Stimulated activated CD4-positive, alpha-beta T cell treated with anti-CD3 and anti-CD28 coated beads, TNF-alpha, amount 100 ng/mL, for 1 hour (primary cell): Measurements from ENCODE around the gene CD2BP2.
A peak's percentile ranks its signal among the peaks of the same experiment; 100 is the strongest.
"Not testable (repeated sequence)": the region's sequence is repeated elsewhere in the genome, so short reads cannot be mapped to it uniquely, and the experiment has no call there.

ENCODE experiments used
- DNase-seq, 3 donors: peaks; one replicate each; pipeline ENCODE4 v3.0.0-alpha.2; 2020; ENCODE audit warnings: low read depth in 3 of 3, low spot score in 1 of 3

The CD2BP2 gene

GRCh38 chr16:30355144-30355953 is at the start of gene CD2BP2:
Gene CD2BP2 (minus strand): TSS chr16:30355308. CDS start chr16:30354681, 627 bp downstream.
- DNase-seq, result peak; percentile 67 to 78 (median 74)

DNA sequence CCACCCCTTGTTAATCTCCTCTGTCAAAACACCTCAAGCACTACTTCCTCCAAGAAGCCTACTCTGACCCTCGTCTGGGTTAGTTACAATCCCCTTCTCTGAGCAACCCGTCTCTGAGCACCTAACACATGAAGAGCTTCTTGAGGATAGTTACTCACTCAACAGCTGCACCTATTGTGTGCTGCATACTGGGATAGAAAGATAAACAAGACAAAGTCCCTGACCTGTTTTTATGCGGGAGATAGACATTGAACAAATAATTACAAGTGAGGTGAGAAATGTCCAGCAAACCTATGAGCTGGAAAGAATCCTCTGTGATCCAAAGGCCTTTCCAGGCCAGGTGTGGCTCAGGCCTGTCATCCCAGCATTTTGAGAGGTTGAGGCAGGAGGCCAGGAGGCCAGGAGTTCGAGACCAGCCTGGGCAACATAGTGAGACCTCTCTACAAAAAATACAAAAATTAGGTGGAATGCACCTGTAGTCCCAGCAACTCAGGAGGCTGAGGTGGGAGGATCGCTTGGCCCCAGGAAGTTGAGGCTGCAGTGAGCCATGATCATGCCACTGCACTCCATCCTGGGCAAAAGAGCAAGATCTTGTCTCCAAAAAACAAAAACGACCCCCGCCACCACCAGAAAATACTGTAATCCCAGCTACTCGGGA is 46.8 kb upstream of the CD2BP2 start:
- DNase-seq, result no peak

DNA sequence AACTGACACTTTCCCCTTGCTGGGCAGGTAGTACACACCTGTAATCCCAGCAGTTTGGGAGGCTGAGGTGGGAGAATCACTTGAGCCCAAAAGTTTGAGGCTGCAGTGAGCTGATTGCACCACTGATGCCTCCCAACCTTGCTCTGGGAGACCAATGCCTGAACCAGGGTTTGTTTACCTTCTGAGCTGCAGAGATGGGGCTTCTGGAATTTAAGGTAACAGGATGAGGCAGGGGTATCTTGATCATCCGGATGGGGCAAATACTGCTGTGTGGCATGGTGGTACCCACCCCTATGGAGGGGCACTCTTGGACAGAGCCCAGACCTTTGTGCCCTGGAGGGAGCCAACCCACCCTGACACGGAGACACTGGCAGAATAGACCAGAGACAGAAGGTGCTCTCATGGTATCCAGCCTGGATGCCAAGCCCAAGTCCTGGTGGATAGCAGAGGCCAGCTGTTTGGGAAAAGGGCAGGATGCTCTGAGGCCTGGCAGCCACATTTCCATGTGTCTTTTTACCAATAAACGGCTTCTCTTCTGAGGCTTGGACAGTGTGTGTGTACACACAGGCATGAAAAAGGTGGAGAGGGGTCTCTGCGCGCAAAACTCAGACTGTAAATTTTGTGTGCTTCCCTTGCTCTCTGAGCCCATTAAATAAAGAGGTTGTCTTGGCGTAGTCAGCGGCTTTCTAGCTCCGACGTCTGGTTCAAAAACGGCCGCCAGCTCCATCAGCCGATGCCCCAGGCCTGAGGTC is 44.5 kb upstream of the CD2BP2 start:
- DNase-seq, result no peak

- DNase-seq, result no peak
These were observed 43.7 kb upstream of the CD2BP2 start for GRCh38 chr16:30398661-30399434.

DNA sequence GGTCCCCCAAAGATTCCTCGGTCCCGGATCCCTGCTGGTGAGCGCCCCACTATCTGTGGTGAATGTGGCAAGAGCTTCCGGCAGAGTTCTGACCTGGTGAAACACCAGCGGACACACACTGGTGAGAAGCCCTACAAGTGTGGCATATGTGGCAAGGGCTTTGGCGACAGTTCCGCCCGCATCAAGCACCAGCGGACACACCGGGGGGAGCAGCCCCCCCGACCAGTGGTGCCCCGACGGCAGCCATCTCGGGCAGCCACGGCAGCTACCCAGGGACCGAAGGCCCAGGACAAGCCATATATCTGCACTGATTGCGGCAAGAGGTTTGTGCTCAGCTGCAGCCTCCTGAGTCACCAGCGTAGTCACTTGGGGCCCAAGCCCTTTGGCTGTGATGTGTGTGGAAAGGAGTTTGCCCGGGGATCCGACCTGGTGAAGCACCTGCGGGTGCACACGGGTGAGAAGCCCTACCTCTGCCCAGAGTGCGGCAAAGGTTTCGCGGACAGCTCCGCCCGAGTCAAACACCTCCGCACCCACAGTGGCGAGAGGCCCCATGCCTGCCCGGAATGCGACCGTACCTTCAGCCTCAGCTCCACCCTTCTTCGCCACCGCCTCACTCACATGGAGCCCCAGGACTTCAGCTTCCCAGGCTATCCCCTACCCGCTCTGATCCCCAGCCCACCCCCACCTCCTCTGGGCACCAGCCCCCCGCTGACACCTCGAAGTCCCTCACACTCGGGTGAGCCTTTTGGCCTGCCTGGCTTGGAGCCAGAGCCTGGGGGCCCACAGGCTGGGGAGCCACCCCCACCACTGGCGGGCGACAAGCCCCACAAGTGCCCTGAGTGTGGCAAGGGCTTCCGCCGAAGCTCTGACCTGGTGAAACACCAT is 42.9 kb upstream of the CD2BP2 start:
- no peak for DNase-seq

DNA sequence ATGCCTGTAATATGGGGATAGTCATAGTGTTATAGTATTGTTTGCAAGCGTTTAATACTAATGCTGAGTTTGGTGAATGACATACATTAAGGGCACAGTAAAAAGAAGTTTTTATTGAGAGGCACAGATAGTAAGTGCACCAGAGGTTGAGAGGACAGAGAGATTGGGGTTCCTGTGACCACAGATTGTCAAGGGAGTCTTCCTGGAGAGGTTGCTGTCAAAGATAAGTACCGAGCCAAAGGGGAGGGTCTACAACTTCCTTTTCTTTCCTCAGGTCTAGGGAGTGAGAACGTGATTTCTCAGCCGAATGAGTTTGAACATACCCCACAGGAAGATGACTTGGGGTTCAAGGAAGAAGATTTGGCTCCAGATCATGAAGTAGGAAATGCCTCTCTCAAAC is 41.9 kb upstream of the CD2BP2 start:
- no peak for DNase-seq

- DNase-seq, result not testable (repeated sequence)
These were observed 41.5 kb upstream of the CD2BP2 start for GRCh38 chr16:30396627-30397026.

DNA sequence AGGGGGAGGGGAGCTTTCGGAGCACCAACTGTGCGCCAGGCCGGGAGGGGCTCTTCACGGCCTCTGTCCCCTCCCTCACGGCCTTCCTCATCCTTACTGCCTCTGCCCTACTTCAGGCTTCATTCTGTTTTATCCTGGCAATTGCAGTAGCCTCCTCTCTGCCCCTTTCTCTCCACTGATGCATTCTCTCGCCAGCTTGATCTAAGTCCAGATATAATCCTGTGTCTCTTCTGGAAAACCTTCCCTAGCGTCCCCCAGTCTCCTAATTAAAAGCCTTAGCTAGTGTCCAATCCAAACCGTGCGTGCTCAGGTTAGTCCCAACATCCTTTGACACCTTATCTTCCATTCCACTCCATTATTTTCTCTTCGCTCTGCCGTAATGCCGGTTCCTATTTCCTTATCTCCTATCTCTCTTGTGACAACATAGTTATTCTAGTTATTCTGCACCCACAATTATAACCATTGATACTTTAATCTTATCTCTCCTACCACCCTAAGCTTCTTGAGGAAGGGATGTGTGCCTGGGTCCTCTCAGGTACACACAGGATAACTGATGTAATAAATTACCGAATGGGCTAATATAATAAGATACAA is 41.0 kb upstream of the CD2BP2 start:
- no peak for DNase-seq

- DNase-seq, result peak in 1 of 3 donors; percentile 52
These were observed 40.3 kb upstream of the CD2BP2 start, which contains the start of gene ZNF48 for GRCh38 chr16:30395155-30395991. Gene ZNF48 (plus strand): TSS chr16:30395420. CDS start chr16:30395795, 375 bp downstream.

DNA sequence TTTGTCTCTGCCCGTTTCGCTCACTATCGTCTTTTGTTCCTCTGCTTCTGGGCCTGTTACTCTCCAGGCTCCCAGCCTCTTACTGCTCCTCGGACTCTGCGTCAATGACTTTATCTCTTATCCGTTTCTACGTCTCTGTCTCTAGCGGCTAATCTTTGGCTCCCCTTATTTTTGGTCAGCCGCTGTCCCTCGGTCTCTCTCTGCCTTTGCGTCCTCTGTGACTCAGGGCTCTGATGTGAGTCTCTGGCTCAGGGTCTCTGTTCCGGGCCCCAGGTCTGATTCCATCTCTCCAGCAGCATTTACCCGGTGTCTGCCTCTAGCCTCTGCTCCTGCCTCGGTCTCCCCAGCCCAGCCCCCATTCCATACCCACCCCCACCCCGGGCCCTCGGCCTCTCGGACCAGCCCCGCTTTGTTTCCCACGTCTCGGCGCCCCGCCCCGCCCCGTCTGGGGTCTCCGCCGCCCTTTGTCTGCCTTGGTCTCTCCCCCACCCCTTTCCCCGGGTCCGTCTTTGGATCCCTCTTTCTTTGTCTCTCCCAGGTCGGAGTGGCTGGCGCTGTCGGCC is 39.6 kb upstream of the CD2BP2 start:
- DNase-seq, result no peak

- DNase-seq, result no peak
These were observed 28.4 kb upstream of the CD2BP2 start for GRCh38 chr16:30383521-30383920.

- peak; percentile 54 to 56 (median 54) for DNase-seq
These were observed 27.2 kb upstream of the CD2BP2 start, which contains the start of gene SEPTIN1 for GRCh38 chr16:30382111-30382881. Gene SEPTIN1 (minus strand): TSS chr16:30382561. CDS start chr16:30382542, 19 bp downstream.

- DNase-seq, result no peak
These were observed 26.4 kb upstream of the CD2BP2 start for GRCh38 chr16:30381291-30382041.

DNA sequence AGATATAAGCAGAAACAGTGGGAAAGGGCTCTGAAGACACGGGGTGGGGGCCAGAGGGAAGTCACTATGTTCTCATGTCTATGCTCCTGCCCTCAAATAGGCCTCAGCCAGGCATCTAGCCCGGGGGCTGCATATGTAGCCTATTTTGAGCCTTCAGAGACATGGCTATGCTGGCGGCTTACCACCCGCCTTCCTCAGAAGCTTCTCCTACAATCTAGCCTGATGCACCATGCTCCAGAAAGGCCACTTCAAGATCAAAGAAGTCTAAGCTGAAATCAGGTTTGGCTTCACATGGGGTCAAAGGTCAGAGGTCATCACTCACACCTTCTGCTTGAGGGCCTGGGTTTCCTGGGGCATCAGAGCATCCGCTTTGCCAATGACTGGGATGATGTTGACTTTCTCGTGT is 25.7 kb upstream of the CD2BP2 start:
- no peak for DNase-seq

DNA sequence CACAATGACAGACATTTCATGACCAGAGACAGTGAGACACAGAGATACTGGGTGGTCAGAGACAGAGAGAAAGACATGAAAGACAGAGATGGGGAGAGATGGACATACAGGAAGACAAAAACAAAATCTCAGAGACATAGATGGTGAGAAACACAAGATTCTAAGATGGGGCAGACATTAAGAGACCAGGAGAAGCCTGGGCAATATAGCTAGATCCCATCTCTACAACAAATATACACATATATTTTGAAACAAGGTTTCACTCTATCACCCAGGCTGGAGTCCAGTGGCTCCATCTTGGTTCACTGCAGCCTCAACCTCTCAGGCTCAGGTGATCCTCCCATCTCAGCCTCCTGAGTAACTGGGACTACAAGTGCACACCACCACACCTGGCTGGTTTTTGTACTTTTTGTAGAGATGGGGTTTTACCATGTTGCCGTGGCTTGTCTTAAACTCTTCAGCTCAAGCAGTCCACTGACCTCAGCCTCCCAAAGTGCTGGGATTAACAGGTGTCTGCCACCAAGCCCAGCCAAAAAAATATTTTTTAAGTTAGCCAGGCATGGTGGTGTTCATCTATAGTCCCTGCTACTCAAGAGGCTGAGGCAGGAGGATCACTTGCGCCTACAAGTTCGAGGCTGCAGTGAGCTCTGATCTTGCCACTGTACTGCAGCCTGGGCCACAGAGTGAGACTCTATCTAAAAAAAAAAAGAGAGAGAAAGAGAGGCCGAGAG is 25.1 kb upstream of the CD2BP2 start:
- no peak for DNase-seq

DNA sequence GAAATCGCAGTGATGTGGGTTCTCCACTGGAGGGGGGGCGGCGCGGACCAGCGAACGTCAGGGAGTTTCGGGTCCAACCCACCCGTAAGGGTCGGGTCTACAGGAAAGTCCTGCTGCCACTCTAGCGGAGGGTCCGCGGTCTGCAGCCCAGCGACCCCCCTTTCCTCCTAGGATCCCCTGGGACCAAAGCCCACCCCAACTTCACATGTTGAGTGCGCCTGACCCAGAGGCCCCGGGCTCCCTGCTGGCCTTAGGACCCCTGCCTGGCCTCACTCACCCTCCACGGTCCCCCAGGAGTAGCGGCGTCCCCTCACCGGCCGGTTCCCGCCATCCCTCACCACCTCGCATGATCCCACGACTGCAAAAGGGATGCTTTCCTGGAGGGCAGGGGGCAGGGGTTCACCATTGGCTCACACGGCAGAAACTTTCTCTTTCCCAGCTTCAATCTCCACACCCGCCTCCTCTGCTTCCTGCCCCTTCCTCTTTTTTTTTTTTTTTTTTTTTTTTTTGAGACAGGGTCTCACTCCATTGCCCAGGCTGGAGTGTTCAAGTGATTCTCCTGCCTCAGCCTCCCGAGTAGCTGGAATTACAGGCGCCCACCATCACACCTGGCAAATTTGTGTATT is 24.2 kb upstream of the CD2BP2 start:
- no peak for DNase-seq
